Gastrocnemius medialis (tissue), 4 donors: ENCODE measurements around the gene F9. TPM values are rescaled to one million over a fixed set of nuclear protein-coding genes. Genes with fewer than 3 reads are reported as not detected.

ENCODE experiments used
- ATAC-seq, 2 donors: fragments of 150-250 bp; one replicate each; pipeline ENCODE4 v1.9.1; 2016
- DNase-seq, 2 donors: peaks; one replicate each; pipeline ENCODE4 v3.0.0-alpha.2; 2019
- H3K27ac ChIP-seq, 4 donors: fragments of 200-600 bp; sonication (generic); 1 replicate in 1 of 4; 2 replicates in 3 of 4; pipeline ENCODE4 v1.5.1; 2016 to 2018; ENCODE audit warnings: mild to moderate bottlenecking in 2 of 4, moderate library complexity in 1 of 4
- H3K27me3 ChIP-seq, 3 donors: fragments of 200-600 bp; sonication (generic) in 2 of 3; 1 replicate in 1 of 3; 2 replicates in 2 of 3; pipeline versions ENCODE4 v1.5.1 to v1.6.0; 2016 to 2019; ENCODE audit warnings: mild to moderate bottlenecking in 1 of 3, moderate library complexity in 1 of 3
- H3K36me3 ChIP-seq, 2 donors: fragments of 200-600 bp; sonication (generic) in 1 of 2; one replicate each; pipeline ENCODE4 v1.5.1; 2017 to 2018
- H3K4me1 ChIP-seq, 2 donors: fragments of 200-600 bp; sonication (generic) in 1 of 2; one replicate each; pipeline ENCODE4 v1.5.1; 2016 to 2017; ENCODE audit warnings: mild to moderate bottlenecking in 2 of 2
- H3K4me3 ChIP-seq, 4 donors: fragments of 200-600 bp; sonication (generic) in 3 of 4; 1 replicate in 1 of 4; 2 replicates in 3 of 4; pipeline ENCODE4 v1.5.1; 2016 to 2019; ENCODE audit warnings: mild to moderate bottlenecking in 2 of 4
- H3K9me3 ChIP-seq, 3 donors: fragments of 200-600 bp; sonication (generic) in 2 of 3; 1 replicate in 1 of 3; 2 replicates in 2 of 3; pipeline ENCODE4 v1.5.1; 2016 to 2019
- CTCF ChIP-seq, 5 experiments: fragments of 450-650 bp in 3 of 5; fragments of 200-600 bp in 2 of 5; sonication (generic) in 2 of 5; IDR thresholded peaks in 4 of 5; conservative IDR thresholded peaks in 1 of 5; 1 replicate in 4 of 5; 2 replicates in 1 of 5; pipeline ENCODE4 v1.5.1; 2016 to 2019; ENCODE audit warnings: antibody characterized with exemption in 5 of 5, mild to moderate bottlenecking in 3 of 5, moderate library complexity in 3 of 5
- POLR2A ChIP-seq, 2 donors: fragments of 450-650 bp; IDR thresholded peaks; one replicate each; pipeline ENCODE4 v1.6.1; 2017; ENCODE audit warnings: antibody characterized with exemption in 2 of 2, mild to moderate bottlenecking in 2 of 2, moderate library complexity in 2 of 2
- in situ Hi-C, 4 donors: fragments of 200-750 bp; cut with MboI; loops; one replicate each; pipeline versions ENCODE4 v1.15.0 to v1.8.0; 2017; ENCODE audit warnings: low sequenced_read_pairs in 4 of 4
- intact Hi-C: fragments of 100-400 bp; cut with DNase I; formaldehyde crosslinking; loops from one replicate; pipeline ENCODE4 v1.15.1; 2023; ENCODE audit warnings: low total_unique reads
- total RNA-seq, 4 donors: library from RNA; depleted of rRNA; stranded (reverse); fragments of >200 nt; gene quantifications; one replicate each; pipeline versions ENCODE4 v1.1.0 to v1.2.3, GENCODE V29; 2016

The F9 gene
- total RNA-seq, 4 donors from 2014 or later, result 0.46 to 0.53 TPM; not detected in 2

- ATAC-seq (no peak), DNase-seq (no peak)
- H3K27me3 ChIP-seq, result no peaks in the 10 kb centered on the region
- TF ChIP-seq CTCF (IDR thresholded peaks at IDR 0.05 in 4 of 5, conservative IDR thresholded peaks at IDR 0.05 in 1 of 5) (no peak), POLR2A (IDR thresholded peaks at IDR 0.05) (no peak)
- no peaks in the 10 kb centered on the region for H3K4me1 ChIP-seq
- intact Hi-C loops (no loop called here), in situ Hi-C loops (no loop called here)
- H3K4me3 ChIP-seq, result no peak overlapping the region
- no peaks in the 10 kb centered on the region for H3K9me3 ChIP-seq
- no peaks in the 10 kb centered on the region for H3K36me3 ChIP-seq
- H3K27ac ChIP-seq, result no peak overlapping the region
Observed at GRCh38 chrX:139600105-139600504, 69.6 kb downstream of the F9 start.

Other genes starting within 250 kb of the F9 start
- gene MCF2, start 177.4 kb downstream of the F9 start, total RNA-seq, result not detected